HG03039 (cell line): ENCODE results near the gene CYB561D2.

ENCODE experiments used
- ATAC-seq: cut with Tn5 transposase; IDR thresholded peaks from one replicate; pipeline ENCODE4 v1.9.1; 2021; ENCODE audit warnings: mild to moderate bottlenecking, moderate library complexity; ENCODE audit not compliant: unreplicated experiment

Gene CYB561D2

DNA sequence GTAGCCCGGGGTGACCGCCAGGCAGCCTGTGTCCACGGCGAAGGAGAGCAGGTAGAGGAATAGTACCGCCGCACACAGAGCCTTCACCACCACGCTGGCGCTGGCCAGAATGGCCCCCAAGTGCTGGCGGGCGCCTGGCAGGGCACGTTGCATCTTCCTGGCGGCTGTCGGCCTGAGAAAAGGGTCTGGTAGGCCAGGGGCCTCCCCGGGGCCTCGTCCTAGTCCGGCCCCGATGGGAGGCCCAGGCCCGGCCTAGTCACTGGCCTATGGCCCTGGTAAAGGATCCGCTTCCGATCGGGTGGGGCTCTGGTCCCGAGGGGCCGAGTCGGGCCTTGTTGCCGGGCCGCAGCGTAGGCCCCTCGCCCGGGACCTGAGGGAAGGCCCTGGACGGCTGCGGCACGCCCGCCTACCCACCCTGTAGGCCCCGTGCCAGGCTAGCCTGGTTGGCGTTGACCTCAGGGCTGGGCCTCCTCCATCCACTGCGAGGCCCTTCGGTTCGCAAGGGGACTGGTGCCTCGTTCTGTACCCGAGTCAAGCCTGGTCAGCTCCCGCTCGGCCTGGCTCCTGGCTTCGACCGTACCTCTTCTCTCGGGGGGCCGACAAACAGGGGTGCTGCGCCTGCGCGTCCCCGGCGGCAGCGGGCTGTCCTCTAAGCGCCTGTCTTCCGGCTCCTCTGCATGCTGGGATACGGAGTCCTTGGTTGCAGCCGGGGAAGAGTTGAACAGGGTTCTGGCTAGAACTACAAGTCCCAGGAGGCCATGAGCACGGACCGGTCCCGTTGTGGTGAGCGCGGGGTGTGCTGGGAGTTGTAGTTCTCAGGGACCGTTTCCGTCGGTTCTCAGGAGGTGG, 8.5 kb downstream of the CYB561D2 start, which contains the start of gene TMEM115:
TSS of gene TMEM115 (minus strand) at position 611 of the 849 bp plus-strand sequence. CDS start at position 153, 458 bp downstream.
- peak; percentile 96 for ATAC-seq

GRCh38 chr3:50359760-50360110, 9.1 kb downstream of the CYB561D2 start:
- no peak for ATAC-seq

DNA sequence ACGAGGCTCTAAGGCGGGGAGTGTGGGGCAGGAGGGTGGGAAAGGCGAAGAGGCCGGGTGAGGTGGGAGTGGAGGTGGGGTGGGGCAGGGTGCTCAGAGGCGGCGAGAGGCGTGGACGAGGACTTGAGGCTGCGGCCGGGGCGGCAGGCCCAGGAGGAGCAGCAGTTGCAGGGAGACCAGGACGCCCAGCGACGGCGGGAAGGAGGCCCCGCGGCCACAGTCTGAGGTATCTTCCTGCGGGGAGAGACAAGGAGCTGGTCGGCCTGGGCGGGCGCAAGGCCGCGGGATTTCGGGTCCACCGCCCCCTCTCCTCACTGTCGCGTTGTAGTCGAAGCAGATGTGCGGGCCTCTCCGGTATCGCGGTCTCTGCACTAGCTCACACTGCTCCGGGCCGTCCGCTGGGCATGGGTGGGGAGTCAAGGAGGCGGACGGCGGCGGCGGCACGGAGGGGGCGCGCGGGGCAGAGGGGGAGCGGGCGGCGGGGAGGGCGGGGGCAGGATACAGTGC, 14.0 kb downstream of the CYB561D2 start:
- ATAC-seq: no peak

DNA sequence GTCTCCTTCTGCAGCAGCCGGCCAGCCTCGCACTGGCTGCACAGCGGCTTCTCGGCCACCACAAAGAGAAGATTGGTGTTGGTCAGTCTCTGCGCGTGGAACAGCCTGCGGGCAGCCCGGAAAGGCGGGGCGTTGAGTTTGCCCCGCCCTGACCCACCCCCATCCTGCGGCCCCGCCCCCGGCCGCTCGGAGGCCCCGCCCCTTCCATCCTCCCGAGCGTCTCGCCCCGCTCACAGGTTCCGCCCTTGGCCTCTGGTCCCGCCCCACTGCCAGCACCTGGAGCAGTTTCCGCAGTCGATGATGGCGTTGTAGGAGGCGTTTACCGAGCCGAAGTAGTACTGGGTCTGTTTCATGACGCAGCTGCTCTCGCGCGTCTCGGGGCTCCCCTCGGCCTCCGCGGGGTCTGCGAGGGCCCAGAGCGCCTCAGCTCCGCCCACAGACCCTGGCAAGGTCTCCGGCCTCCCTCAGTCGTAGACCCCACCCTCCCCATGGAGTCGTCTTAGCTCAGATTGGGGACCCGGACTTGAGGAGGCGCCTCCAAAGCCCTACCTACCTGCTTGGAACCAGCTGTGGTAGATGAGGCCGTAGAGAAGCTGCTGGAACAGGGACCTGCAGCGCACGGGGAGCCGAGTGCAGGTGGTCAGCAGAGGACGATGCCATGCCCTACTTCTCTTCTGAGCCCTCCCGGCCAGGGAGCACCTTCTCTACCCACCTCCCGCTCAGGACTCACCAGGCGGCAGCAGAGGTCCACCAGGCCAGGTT, 14.6 kb downstream of the CYB561D2 start:
- ATAC-seq: peak; percentile 65

- ATAC-seq: no peak
These were observed 15.2 kb downstream of the CYB561D2 start for GRCh38 chr3:50365842-50366220.

GRCh38 chr3:50369012-50369670, 18.5 kb downstream of the CYB561D2 start:
- no peak for ATAC-seq

DNA sequence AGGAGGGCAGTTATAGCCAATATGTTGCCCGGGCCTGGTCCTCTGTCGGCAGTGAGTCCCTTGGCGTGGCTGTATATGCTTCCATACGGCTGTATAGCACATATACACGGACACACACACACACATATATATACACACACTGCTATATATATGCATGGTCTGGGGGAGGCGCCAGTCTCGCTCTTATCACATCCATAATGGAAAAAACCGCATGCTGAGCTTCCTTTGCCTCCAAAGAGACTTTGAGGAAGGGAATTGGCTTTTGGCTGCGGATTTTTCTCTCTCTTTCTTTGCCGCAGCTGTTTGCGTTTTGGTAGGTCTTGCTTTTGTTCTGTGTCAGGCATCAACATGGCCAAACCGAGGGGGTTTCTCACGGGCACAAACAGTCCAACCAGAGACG, 19.9 kb downstream of the CYB561D2 start:
- no peak for ATAC-seq

- ATAC-seq: no peak
These were observed 20.5 kb downstream of the CYB561D2 start for GRCh38 chr3:50371133-50371685.

DNA sequence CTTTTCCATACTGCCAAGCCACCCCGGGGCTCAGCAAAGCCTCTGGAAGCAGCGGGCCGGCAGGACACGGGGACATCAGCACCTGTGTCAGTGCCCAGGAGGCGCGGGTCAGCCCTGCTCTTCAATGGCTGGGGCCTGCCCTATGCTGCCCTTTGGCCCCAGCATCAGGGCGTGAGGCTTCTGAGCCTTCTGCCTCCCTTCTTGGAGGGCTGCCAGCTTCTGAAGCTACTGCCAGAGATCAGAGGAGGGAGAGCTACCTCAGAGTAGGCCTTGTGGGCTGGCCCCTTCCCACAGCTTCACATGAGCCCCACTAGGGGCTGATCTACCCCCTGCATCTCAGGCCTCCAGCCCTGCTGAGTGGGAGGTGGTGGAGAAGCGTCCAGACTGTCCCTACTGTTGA, 21.7 kb downstream of the CYB561D2 start:
- no peak for ATAC-seq

DNA sequence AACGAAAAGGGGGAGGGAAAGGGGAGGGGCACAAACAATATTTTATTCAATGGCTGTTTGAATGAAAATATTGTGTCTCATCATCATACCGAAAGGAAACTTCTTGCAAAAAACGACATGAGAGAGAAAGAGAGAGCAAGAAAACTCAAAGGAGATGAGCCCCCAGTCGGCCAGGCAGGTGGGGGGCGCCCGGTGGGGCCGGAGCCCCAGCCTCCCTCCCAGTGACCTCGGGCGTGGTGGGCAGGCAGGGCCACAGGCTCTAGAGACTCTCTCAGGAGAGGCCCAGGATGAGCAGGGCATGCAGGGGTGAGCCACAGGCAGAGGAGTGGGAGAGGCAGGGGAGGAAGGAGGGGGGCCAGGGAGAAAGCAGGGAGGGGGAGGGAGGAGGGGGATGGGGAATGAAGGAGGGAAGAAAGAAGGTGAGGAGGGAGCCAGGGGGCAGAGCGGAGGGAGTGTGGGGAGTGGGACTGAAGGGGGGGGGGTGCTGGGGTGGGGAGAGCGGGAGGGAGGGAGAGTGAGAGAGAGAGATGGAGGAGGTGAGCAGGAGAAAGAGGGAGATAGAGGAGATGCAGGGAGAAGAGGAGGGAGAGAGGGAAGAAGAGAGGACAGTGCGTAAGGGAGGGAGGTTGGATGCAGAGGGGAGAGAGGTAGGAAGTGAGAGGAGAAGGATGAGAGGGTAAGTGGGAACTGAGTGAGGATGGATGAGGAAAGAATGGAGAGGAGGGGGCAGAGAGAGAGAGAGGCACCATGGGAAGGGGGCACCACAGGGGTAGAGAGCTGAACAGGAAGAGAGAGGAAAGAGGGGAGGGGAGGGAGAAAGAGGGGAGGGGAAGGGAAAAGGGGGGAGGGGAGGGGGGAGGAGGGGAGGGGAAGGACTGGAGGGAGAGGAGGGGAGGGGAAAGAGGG, 22.7 kb downstream of the CYB561D2 start:
- ATAC-seq: no peak

GRCh38 chr3:50374363-50375257, 23.9 kb downstream of the CYB561D2 start:
- no peak for ATAC-seq

GRCh38 chr3:50375258-50375931, 24.7 kb downstream of the CYB561D2 start:
- ATAC-seq: no peak

- ATAC-seq: no peak
These were observed 27.4 kb downstream of the CYB561D2 start for GRCh38 chr3:50378024-50378423.

DNA sequence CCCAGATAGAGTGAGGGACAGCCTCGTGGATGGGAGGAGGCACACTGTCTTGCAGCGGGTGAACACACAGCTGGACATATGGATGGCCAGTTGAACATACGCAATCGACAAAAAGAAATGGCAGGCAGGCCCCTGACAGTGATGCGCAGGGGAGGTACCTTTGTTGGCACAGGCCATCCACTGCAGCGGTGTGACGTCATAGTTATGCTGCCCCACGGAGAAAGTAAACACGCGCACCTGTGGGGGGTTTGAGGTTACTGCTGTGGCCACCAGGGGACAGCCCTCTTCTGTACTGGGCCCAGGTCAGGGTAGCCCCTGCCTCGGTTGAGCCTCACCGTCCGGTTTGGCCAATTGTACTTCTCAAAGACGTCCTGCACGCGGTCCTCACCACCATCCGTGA, 28.1 kb downstream of the CYB561D2 start:
- ATAC-seq: no peak

DNA sequence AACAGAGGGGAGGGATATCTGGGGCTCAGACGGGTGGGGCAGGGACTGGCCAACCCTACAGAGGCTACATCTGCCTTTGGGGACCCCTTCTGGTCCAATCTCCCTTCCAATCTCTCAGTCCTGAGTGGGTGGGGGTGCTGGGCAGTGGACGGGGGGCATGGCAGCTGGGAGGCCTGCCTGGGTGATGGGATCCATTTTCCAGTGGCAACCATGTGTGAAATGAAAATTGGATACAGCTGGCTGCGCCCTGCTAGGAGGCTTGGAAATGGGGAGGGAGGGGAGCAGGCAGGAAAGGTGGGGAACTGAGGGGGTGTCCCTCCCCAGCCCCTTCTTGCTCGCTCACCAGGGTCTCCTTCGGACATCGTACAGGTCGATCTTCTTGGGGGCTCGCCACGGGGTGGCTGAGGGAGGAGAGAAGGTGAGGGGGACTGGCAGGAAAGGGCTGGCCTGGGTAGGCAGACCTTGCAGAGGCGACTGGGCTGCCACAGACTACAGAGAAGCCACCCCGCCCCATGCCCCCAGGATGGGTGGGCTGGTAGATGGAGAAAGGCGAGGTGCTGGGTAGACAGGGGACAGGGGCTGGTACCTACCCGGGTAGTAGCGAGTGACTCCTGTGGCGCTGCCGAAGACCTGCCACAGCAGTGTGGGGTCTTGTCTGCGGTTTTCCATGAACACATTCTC, 29.9 kb downstream of the CYB561D2 start:
- ATAC-seq: no peak

DNA sequence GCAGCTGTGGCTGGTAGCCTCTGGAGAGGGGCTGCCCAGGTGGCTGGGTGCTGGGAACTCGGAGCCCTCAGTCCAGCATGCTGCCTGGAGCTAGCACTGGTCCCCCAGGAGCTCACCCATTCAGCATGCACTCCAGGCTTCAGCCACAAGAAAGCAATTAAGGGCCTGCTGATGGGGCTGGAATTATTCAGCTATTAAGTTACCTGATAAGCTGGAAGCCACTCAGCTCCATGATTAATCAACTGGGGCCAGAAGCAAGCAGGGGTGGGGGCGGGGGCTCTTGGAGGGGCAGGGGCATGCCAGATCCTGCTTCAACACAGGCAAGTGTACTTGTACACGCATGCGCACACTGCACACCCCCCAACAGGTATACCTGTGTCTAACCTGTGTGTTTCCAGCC, 30.7 kb downstream of the CYB561D2 start:
- no peak for ATAC-seq

DNA sequence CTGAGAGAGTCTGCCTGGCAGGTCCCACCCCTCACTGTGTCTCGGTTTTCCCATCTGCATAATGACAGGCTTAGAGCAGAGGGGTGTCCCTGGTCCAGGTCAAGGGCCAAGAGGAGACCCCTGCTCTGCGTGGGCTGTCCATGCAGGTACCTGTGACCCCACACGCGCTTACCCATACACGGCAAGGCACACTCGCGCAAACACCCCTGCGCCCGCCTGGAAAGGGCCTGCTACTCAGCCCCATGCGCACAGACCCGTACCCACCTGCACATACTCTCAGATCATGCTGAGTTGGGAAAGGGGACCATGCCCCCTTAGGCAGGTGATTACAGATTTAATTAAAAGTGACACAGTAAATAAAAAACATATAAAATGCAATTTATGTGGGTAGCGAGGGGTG, 32.1 kb downstream of the CYB561D2 start:
- ATAC-seq: no peak

DNA sequence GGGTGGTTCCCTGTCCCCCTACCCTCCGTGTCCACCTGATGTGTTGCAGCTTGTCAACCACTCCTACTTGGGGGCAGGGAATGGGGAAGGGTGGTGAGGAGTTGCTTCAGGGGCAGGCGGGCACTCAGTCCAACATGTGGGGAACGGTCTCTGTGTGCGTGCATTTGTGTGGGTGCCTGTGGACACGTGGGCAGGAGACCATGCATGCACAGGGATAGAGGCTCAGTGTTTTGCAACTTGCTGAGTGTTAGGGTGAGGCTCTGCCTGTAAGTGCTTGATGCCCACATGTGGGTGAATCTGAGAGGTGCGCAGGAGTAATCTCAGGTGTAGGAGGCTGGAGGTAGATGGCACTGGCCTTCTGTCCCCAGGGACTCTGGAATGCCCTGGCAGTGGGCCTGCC, 33.1 kb downstream of the CYB561D2 start:
- no peak for ATAC-seq
